Adrenal gland (tissue), 12 donors: ENCODE data around the gene SCLY. TPM values are rescaled to one million over a fixed set of nuclear protein-coding genes. Genes with fewer than 3 reads are reported as not detected.
"Not testable (repeated sequence)": the region's sequence is repeated elsewhere in the genome, so short reads cannot be mapped to it uniquely, and the experiment has no call there.

Experiments
- DNase-seq, 7 donors: peaks; one replicate each; pipeline ENCODE4 v3.0.0-alpha.2; 2019 to 2020
- H3K27ac ChIP-seq, 5 donors: fragments of 200-600 bp; sonication (generic) in 4 of 5; 1 replicate in 3 of 5; 2 replicates in 2 of 5; pipeline versions ENCODE4 v1.5.1 to v1.8.0; 2016 to 2020; ENCODE audit warnings: mild to moderate bottlenecking in 1 of 5
- H3K27me3 ChIP-seq: fragments of 200-600 bp; 2 replicates; pipeline ENCODE4 v1.8.0; 2021
- H3K36me3 ChIP-seq, 2 donors: fragments of 200-600 bp; replicated peaks in 1 of 2; 1 replicate in 1 of 2; 2 replicates in 1 of 2; pipeline versions ENCODE4 v1.5.1 to v1.8.0; 2018 to 2022
- H3K4me1 ChIP-seq, 2 donors: fragments of 200-600 bp; replicated peaks in 1 of 2; 1 replicate in 1 of 2; 2 replicates in 1 of 2; pipeline versions ENCODE4 v1.5.1 to v1.8.0; 2018 to 2021
- H3K4me3 ChIP-seq, 4 donors: fragments of 200-600 bp; sonication (generic) in 3 of 4; one replicate each; pipeline ENCODE4 v1.5.1; 2016 to 2018
- H3K9me3 ChIP-seq, 3 donors: fragments of 200-600 bp; sonication (generic) in 1 of 3; replicated peaks in 1 of 3; 1 replicate in 2 of 3; 2 replicates in 1 of 3; pipeline versions ENCODE4 v1.5.1 to v1.8.0; 2016 to 2021
- POLR2A ChIP-seq, 2 donors: fragments of 450-650 bp; IDR thresholded peaks; one replicate each; pipeline ENCODE4 v1.6.1; 2017; ENCODE audit warnings: antibody characterized with exemption in 2 of 2, mild to moderate bottlenecking in 2 of 2, moderate library complexity in 1 of 2
- WGBS, 4 donors: extraction: QIAGEN DNeasy Blood & Tissue Kit in 2 of 4; methylation state at CpG; one replicate each; pipeline versions ENCODE4 v1.1.5 to v1.1.7; 2013 to 2017; 5-methylcytosine and 5-hydroxymethylcytosine counted together
- intact Hi-C, 2 donors: fragments of 100-400 bp; cut with DNase I; formaldehyde crosslinking; loops; one replicate each; pipeline versions ENCODE4 v1.14.1 to v1.15.0; 2022 to 2023
- polyA plus RNA-seq, 3 donors: library from polyadenylated mRNA; stranded (reverse); fragments of 200-250 nt in 2 of 3; fragments of 350-450 nt in 1 of 3; fragmentation: Illumina TruSeq in 1 of 3; extraction: RNeasy Lipid Tissue Mini Kit (QIAGEN cat#74804) in 1 of 3; gene quantifications; one replicate each; pipeline ENCODE4 v1.2.3, GENCODE V29; 2013 to 2014
- total RNA-seq, 9 donors: library from RNA; depleted of rRNA in 4 of 9; stranded (reverse); fragments of >200 nt in 4 of 9; fragments of 120-200 nt in 1 of 9; fragmentation: NEBNext Ultra II Directional in 1 of 9; extraction: Animal tissue kit (Norgen Biotek cat#: 25700) in 1 of 9; gene quantifications; one replicate each; pipeline versions ENCODE4 v1.1.0 to v1.2.4, GENCODE V29; 2013 to 2023
- TF ChIP-seq, protein P1 (sequence below), 6 experiments: fragments of 450-650 bp in 4 of 6; fragments of 200-600 bp in 2 of 6; sonication (generic) in 1 of 6; IDR thresholded peaks; 1 replicate in 5 of 6; 2 replicates in 1 of 6; pipeline versions ENCODE4 v1.5.1 to v1.8.0; 2016 to 2021; ENCODE audit warnings: antibody characterized with exemption in 6 of 6, mild to moderate bottlenecking in 2 of 6, moderate library complexity in 1 of 6
- donor health status: healthy with polysubstance abuse.
- donor health status: Bipolar disorder and iron deficiency.
- donor health status: DM: yes; HTN: yes; CAD: no.
- donor health status: DM: no; HTN: no; CAD: no.
- donor health status: DM: no; HTN: no; CAD: no.
- donor health status: DM: yes; HTN: yes; CAD: no.

SCLY gene
- total and polyA plus RNA-seq, 12 donors, result 2.4 to 11.0 (median 8.0) TPM

GRCh38 chr2:238108423-238109183 lies 47.8 kb downstream of the SCLY start:
- H3K9me3 ChIP-seq, result no peaks in the 10 kb centered on the region
- H3K4me3 ChIP-seq, result no peak overlapping the region
- peak in 3 of 7 donors; percentile 10 to 16 (median 13) for DNase-seq
- TF ChIP-seq POLR2A (IDR thresholded peaks at IDR 0.05), result no peak
- TF ChIP-seq, protein P1, sequence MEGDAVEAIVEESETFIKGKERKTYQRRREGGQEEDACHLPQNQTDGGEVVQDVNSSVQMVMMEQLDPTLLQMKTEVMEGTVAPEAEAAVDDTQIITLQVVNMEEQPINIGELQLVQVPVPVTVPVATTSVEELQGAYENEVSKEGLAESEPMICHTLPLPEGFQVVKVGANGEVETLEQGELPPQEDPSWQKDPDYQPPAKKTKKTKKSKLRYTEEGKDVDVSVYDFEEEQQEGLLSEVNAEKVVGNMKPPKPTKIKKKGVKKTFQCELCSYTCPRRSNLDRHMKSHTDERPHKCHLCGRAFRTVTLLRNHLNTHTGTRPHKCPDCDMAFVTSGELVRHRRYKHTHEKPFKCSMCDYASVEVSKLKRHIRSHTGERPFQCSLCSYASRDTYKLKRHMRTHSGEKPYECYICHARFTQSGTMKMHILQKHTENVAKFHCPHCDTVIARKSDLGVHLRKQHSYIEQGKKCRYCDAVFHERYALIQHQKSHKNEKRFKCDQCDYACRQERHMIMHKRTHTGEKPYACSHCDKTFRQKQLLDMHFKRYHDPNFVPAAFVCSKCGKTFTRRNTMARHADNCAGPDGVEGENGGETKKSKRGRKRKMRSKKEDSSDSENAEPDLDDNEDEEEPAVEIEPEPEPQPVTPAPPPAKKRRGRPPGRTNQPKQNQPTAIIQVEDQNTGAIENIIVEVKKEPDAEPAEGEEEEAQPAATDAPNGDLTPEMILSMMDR (IDR thresholded peaks at IDR 0.05), result no peak
- no peaks in the 10 kb centered on the region for H3K27me3 ChIP-seq
- H3K27ac ChIP-seq, result no peak overlapping the region
- intact Hi-C loops, result no loop called here
- no peaks in the 10 kb centered on the region for H3K36me3 ChIP-seq
- WGBS, 4 donors, result 57 to 67% (median 59%) methylated on average over 14 to 19 of the region's 19 CpGs
- H3K4me1 ChIP-seq, result peaks cover 0 to 7% of the 10 kb centered on the region in 2 donors

DNA sequence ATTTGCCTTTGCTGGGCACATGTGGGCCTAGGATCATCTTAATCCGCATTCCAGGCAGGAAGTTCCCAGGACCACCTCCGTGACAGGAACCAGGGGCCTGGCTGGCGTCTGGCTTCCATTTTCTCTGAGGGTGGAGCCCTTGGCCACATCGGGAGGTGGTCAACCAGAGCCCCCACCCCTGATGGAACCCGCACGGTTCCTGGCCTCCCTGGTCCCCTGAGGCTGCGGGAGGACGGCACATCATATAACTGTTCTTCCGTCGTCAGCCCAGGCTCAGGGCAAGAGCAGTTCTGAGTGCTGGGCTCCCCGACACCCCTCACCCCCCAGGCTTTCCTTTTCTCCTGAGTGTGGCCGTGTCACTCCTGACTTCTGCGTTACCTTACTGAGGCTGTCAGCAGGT lies 52.8 kb downstream of the SCLY start:
- peaks cover 15% of the 10 kb centered on the region for H3K27me3 ChIP-seq
- 91 to 94% (median 93%) methylated on average over 7 to 13 of the region's 13 CpGs for WGBS, 4 donors
- H3K9me3 ChIP-seq, result no peaks in the 10 kb centered on the region
- no peak for DNase-seq
- intact Hi-C loops, result no loop called here
- H3K4me3 ChIP-seq, result no peak overlapping the region
- no peak overlapping the region for H3K27ac ChIP-seq
- H3K36me3 ChIP-seq, result no peaks in the 10 kb centered on the region
- H3K4me1 ChIP-seq, result peaks cover 0 to 6% of the 10 kb centered on the region in 2 donors
- no peak for TF ChIP-seq POLR2A (IDR thresholded peaks at IDR 0.05)
- TF ChIP-seq, protein P1 (IDR thresholded peaks at IDR 0.05), result no peak

DNA sequence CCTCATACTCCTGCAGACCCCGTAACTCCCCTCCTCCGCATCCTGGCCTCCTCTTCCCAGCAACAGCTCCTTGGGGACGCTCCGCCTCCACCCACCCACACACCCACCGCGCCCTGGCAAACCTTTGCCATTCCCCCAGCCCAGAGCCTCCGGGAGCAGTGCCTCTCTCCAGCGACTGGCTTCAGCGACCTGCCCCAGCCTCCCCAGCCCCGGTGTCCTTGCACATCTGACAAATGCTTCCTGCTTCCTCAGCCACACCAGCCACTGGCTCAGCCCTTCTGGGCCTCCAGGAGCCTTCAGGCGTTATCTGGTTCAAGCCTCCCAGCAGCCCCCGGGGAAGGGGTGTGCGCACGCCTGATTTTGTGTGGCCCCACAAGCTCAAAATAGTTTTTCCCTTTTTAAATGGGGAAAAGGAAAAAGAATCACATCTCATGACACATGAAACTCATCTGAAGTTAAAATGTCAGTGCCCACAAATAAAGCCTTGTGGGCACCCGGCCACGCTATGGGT lies 53.6 kb downstream of the SCLY start:
- no peak for DNase-seq
- H3K27me3 ChIP-seq, result peaks cover 15% of the 10 kb centered on the region
- no peak overlapping the region for H3K4me3 ChIP-seq
- no peak overlapping the region for H3K27ac ChIP-seq
- TF ChIP-seq POLR2A (IDR thresholded peaks at IDR 0.05), result no peak
- TF ChIP-seq, protein P1 (IDR thresholded peaks at IDR 0.05), result no peak
- H3K9me3 ChIP-seq, result no peaks in the 10 kb centered on the region
- no peaks in the 10 kb centered on the region for H3K36me3 ChIP-seq
- no peaks in the 10 kb centered on the region for H3K4me1 ChIP-seq
- intact Hi-C loops, result no loop called here
- WGBS, 4 donors, result 63 to 75% (median 69%) methylated on average over 14 to 16 of the region's 16 CpGs

- WGBS, 4 donors, result 82 to 88% (median 86%) methylated on average over 20 to 32 of the region's 32 CpGs
- DNase-seq, result no peak
Observed at GRCh38 chr2:238114851-238115660, 54.3 kb downstream of the SCLY start.

DNA sequence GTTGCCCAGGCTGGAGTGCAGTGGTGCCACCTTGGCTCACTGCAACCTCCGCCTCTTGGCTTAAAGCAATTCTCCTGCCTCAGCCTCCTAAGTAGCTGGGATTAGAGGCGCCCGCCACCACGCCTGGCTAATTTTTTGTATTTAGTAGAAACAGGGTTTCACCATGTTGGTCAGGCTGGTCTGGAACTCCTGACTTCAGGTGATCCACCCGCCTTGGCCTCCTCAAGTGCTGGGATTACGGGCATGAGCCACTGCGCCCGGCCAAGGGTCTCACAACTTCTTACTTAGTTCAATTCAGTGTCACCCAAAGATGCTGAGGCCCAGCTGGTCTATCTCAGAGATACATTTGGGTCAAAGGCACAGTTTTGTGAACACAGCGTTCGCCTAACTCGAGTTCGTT lies 54.9 kb downstream of the SCLY start:
- 89 to 90% (median 89%) methylated on average over 11 to 12 of the region's 12 CpGs for WGBS, 4 donors
- H3K9me3 ChIP-seq, intact Hi-C loops, H3K4me3 ChIP-seq, H3K36me3 ChIP-seq, H3K27ac ChIP-seq, H3K4me1 ChIP-seq, DNase-seq: not testable (repeated sequence)
- peaks cover 15% of the 10 kb centered on the region for H3K27me3 ChIP-seq

More at GRCh38 chr2:238114851-238115660, 54.3 kb downstream of the SCLY start:
- Histone ChIP-seq H3K27ac (no peak overlapping the region), H3K9me3 (no peaks in the 10 kb centered on the region), H3K27me3 (peaks cover 15% of the 10 kb centered on the region), H3K4me3 (no peak overlapping the region), H3K36me3 (no peaks in the 10 kb centered on the region), H3K4me1 (no peaks in the 10 kb centered on the region)
- TF ChIP-seq POLR2A (IDR thresholded peaks at IDR 0.05), result no peak
- TF ChIP-seq, protein P1 (IDR thresholded peaks at IDR 0.05), result no peak
- intact Hi-C loops, result no loop called here
